GM18526 (cell line): Measurements from ENCODE around the gene CLIP3.

ENCODE experiments used
- POLR2A ChIP-seq: IDR thresholded peaks from 3 replicates; pipeline ENCODE4 v1.6.1; 2011; ENCODE audit not compliant: insufficient read length; ENCODE audit errors: extremely low read depth

CLIP3 gene

DNA sequence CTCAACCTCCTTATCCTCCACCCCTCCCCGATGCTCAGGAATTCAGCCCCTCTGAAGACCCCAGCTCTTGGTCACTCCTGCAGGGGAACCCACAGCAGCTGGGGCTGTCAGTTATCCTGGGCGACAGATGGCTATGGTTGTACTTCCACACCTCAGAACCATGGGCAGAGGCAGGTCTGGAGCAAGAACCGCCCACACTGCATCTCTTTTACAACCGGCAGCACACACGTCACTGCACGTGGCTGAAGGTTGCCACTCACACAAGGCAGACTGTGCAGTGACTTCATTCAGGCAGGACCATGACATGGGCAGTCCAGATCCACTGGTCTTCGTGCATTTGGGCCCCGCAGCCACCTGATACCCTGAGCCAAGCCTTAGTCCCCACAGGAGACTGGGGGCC, 59.2 kb downstream of the CLIP3 start:
- TF ChIP-seq POLR2A, result no peak

DNA sequence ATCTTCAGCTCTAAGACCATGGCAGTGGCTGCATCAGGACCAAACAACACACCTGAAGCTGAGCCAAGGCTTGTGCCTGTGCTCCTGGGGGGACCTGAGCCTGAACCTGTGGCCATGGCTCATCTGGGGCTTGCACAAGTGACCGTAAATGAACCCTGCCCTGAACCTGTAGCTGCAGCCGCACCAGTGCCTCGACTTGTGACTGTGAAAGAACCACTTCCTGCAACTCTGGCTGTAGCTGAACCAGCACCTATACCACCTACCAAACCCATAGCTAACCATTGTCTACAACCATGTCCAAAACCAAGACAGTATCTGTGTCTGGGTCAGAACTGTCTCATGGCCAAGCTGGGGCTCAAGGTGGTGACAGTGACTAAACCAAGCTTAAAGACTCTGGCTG, 65.9 kb downstream of the CLIP3 start:
- no peak for TF ChIP-seq POLR2A
